A204.1 (cell line): ENCODE results near the gene CIRBP.

Source experiments
- FAIRE-seq: peaks from 2 replicates; lab custom pipeline; 2012; peaks lifted over from hg19 to GRCh38; lab: Jason Lieb, UNC

The CIRBP gene

DNA sequence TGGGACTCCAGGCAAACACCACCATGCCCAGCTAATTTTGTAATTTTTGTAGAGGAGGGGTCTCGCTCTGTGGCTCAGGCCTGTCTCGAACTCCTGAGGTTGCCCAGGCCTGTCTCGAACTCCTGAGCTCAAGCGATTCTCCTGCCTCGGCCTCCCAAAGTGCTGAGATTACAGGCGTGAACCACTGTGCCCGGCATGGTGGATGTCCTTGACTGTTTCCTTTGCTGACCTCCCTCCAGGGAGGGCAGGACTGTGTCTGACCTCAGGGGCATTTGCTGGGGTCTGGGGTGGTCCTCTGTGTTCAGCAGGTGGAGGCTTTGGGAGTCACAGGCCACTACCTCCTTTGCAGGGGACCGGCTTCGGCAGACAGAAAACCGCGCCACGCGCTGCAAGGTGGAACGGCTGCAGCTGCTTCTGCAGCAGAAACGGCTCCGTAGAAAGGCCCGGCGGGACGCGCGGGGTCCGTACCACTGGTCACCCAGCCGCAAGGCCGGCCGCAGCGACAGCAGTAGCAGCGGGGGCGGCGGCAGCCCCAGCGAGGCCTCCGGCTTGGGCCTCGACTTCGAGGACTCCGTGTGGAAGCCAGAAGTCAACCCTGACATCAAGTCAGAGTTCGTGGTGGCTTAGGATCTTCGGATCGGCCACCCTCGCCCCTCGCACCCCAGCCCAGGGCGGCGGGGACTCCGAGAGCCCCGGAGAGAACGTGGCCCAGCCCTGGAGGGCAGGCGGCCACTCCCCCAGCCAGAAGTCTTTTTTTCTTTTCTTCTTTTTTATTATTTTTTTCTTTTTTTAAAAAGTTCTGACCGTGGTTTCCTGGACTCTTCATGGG is 12.3 kb upstream of the CIRBP start:
- FAIRE-seq, result no peak

DNA sequence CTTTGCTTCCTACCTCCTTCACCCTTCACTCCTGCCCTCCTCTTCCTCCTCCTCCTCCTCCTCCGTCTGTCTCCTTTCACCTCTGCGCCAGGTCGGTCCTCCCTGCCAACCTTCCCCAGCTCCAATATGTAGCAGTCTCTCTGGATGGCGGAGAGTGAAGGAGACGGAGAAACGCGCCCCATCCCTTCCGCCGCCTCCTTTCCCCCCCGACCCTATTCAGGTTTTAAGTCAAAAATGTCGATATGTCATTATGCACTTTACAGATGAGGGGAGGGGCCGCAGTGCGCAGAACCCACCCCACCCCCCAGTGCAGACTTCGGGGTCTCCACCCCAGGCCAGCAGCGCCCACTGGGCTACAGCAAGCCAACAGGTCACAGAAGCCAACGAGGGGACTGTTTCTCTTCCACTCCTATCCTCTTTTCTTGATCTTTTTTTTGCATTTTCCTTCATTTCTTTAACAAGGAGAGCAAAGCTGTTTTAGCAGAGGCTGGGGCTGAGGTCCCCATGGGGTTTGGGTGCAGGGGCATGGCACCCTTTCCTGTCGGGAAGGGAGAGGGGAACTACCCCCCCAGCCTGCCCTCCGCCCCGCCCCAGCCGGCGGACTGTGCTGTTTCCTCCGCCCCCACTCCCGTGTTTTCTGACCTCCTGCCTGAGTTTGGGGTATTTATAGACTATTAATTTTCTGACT is 11.5 kb upstream of the CIRBP start:
- no peak for FAIRE-seq

DNA sequence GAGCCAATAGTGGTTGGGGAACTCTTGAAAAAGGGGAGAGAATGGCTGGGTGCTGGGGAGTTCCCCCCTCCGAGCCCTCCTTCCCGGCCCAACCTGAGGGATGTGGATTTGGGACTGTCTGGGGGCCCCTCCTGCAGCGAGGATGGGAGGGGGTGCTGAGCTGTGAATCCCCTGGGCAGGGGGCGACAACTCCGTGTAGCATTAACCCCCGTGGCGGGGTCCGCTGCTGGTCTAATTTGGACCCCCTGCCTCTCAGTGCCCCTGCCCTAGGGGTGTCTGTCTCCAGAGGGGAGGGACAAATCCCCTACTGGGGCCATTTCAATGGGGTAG is 11.0 kb upstream of the CIRBP start:
- no peak for FAIRE-seq

DNA sequence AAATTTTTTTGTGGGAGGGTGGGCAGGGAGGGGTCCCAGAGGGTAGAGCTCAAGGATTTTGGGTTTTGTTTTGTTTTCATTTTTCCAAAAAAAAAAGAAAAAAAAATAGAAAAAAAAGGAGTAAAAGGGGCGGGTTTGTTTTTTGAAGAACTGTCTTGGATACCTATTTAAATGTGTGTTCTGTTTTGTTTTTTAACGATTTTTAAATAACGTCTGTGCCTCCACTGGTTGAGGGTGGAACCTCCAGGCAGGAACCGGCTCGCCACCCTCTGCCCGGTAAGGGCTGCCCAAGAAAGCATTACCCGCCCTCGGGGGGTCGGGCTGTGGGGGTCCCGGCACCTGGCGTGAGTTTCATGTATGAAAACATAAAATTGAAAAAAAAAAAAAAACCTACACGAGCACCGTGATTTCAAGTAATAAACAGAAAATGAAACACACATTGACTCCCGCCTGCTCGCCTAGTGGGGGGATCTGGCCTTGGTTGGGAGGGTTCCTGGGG is 10.4 kb upstream of the CIRBP start:
- FAIRE-seq, result no peak

DNA sequence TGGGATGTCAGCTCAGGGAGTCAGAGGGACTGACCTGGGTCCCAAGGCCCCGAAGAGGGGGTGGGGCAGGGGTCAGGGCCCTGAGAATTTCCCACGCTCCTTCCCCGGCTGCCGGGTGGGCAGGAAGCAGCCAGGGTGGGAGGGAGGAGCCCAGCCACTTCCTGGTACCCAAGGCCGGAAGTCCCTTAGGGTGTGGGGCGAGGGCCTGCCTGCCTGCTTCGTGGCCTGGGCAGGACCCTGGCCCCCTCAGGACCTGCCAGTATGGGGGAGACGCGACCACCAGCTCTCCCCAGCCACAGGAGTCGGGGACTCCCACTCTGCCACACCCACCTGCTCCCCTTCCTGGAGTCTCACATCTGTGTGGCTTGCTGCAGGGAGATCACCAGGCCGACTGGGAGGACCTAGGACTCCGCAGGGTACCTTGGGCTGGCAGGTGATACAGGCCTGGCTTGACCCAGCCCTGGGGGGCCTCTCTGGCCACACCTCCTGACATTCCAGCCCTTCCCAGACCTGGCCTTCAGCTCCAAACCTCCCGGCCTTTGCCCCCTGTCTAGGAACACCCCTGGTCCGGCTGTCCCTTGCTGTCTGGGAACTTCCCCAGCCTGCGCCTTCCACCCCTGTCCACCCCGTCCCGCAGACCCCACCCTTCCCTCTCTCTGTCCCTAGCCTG is 9.8 kb upstream of the CIRBP start:
- FAIRE-seq, result no peak

DNA sequence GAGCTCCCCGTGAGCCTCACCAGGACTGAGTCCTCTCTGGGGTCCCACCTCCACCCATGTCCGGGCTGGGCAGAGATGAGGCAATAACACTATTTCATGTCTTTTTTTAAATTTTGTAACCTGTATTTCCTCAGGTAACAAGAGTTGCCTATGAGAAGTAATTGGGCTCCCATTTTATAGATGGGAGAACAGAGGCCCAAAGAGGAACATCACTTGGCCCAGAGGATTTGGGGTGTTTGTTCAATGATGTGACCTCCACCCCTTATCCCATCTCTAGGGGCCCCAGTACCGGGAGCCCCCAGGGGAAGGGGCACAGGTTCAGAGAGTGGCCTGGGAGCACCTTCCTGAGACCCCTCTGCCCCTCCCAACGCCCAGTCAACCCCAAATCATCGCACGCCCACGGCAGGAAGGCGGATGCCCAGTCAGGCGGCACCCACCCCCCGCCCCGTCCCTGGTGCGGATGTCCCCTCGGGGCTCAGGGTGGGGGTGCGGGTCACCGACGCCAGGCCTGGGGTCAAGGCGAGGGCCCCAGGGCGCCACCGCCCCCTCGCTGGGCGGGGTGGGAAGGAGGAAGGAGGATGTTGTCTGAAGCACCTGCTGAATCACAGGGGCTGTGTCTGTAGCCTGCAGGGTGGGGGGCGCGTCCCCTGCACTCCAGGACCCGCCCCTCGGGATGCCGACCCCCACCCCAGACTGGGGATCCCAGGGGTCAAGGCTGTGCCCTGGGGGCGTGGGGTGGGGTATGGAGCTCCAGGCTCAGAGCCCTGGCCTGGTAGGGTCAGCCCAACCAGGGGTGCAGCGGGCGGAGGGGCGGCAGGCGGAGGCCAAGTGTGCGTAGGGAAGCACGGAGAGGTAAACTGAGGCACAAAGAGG is 9.0 kb upstream of the CIRBP start:
- no peak for FAIRE-seq

DNA sequence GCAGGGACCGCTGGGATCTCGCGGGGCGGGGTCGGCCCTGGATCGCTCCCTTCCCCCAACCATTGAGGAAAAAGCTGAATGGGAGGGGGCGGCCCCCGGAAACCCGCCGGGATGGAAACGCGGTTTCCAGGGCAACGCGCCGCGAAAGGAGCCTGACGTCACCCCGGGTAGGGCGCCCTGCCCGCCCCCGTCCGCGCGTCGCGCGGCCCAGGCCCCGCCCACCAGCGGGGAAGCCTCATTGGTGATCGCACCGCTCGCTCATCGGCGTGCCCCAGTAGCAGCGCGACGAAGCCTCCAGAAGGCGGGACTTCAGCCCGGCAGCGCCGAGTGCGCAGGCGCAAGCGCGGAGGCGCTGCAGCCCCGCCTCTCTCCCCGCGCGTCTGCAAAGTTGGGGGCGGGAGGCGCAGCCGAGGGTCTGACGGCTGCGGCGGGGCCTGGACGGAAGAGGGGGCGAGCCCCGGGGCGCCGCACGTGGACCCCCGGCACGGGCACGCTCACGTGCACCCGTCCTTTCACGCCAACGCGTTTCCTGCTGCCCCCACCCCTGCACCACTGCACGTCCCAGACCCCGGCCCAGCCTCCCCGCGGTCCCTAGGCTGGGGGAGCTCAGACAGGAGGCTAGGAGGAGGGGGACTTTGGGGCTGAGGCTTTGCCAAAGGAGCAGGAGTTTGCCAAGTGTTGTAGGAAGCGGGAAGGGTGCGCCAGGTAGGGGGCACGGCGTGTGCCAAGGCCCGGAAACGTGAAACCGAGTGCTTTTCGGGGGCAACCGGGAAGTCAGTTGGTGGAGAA is 8.2 kb upstream of the CIRBP start:
- FAIRE-seq, result no peak

DNA sequence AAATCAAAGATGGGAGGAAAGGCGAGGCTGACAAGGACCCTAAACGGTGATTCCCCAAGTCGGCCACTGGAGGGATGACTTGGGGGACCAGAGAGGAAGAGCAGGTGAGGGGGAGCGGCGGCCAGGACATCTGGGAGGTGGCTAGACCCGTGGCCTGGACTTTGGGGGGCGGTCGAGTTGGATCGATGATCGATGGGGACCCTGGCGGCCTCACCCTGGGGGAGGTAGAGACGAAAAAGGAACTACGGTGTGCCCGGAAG is 7.7 kb upstream of the CIRBP start:
- FAIRE-seq, result no peak

DNA sequence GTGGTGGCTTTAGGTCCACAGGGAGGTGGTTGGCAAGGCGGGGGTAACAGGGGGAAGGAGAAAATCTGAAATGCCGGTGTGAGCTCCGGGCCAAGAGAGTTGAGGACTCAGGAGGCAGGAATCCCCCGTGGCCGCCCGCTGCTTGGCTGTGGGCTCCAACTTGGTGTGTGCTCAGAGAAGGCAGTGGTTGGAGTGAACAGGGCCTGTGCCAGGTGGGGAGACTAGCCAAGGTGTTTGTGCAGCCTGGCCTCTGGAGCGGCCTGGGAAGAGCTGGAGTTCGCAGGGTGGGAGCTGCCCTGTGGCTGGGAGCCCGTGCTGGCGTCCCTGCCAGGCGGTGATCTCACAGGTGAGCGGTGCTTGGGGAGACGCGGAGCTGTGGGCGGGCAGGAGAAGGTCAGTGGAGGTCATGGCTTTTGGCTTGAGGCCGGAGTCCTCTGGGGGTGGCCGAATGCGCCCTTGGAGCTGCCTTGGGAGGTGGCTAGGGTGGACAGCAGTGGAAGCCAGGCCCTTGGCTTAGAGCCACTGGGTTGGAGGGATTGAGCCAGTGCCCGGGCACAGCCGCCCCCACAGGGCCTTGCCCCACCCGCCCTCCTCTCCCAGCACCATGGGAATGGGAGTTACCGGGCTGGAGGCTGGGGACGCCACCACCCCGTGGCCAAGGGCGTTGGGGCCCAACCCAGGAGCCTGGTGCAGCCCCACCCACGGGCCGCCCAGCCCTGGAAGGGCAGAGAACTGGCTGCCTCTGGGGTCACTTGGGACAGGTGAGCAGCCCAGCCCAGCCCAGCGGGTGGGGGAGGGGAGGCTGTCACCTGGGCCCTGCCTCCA is 7.1 kb upstream of the CIRBP start:
- no peak for FAIRE-seq

DNA sequence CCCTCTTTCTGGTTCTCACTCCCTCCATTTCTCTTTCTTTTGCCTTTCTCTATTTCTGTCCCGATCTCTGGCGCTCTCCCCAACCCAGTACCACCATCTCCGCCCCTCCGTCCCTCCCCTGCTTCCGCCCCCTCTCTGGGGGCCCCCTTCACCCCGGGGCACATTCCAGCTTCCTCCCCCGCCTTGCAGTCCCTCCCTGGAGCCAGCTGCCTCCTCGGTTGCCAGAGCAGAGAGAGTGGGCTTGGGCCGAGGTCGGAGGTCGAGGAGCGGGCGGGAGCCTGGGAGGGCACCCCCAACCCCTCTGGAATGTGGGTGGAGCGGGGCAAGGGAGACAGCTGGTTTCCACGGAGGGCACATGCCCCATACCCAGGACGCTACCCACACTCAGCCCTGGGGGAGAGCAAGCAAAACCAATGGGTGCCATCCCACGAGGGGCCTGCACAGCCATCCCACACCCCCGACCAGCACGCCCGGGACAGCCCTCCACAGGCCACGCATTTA is 6.5 kb upstream of the CIRBP start:
- FAIRE-seq, result no peak

DNA sequence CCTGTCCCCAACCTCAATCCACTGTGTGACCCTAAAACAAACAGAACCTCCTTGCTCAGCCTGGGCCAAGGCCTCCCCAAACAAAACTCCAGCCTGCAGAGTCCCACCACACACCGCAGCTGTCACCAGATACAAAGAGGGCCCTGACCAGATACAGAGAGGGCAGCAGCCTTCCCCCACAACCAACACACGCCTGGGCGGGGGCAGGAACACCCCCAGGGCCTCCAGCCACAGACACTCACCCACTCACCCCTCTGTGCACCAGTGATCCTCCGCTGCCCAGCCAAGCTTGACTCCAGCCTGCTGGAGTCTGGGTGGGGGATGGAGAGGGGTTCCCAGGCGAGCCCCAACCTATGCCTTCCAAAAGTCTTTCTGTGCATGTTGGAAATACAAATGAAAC is 5.9 kb upstream of the CIRBP start:
- FAIRE-seq, result no peak

DNA sequence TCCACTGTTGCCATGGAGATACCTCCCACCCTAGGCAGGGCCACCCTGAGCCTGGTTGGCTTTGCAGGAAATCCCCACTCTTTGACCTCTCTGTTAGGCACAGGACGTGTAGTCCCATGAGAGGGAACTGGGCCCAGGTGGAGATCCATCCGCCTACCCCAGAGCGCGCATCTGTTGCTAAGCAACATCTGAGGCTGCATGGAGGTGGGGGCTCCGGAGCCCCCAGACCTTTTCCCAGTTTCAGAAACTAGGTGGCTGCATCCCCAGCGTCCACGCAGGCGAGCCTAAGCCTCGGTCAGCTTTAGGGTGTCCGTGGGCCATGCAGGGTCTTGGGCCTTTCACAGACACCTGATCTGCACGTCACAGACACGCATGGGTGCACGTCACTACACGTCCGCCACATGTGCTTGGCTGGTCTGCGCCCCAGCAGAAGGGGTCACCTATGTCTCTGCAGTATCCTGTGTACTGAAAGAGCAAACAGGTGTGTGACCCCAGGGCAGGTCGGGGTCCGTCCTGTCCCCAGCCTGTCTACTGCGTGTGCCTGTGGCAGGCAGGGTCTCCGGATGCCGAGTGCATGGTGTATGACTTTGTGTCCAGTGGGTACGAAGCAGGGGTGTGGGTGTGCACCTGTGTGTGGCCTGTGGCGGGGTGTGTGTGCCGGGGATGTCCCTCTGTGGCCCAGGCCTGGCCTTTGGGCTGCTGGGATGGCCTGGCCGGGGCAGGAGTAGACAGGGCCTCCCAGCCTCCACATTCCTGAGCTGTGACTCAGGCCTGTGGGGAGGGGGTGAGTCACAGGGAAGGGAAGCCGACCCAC is 4.1 kb upstream of the CIRBP start:
- no peak for FAIRE-seq

DNA sequence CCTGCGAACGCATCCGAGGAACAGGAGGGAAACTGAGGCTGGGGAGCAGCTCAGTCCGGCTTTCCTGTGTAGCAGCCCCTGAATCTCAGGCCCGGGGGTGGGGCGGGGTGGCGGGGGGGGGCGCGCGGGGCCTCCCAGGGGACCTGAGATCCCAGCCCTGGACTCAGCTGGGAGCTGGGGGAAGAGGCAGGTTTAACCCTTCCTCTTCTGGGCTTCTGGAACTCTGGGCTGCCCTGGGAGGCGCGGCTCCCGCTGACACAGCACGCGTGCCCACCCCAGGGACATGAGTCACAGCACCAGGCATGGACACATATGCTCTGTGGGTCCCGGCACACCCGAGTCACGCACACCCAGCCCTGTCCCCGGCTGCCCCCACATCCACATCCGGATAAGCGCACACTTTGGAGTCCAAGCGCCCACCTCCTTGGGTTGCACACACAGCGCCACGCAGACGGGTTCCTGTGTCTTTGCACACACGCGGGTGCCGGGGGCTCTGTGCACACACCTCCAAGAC is 3.5 kb upstream of the CIRBP start:
- FAIRE-seq, result no peak

DNA sequence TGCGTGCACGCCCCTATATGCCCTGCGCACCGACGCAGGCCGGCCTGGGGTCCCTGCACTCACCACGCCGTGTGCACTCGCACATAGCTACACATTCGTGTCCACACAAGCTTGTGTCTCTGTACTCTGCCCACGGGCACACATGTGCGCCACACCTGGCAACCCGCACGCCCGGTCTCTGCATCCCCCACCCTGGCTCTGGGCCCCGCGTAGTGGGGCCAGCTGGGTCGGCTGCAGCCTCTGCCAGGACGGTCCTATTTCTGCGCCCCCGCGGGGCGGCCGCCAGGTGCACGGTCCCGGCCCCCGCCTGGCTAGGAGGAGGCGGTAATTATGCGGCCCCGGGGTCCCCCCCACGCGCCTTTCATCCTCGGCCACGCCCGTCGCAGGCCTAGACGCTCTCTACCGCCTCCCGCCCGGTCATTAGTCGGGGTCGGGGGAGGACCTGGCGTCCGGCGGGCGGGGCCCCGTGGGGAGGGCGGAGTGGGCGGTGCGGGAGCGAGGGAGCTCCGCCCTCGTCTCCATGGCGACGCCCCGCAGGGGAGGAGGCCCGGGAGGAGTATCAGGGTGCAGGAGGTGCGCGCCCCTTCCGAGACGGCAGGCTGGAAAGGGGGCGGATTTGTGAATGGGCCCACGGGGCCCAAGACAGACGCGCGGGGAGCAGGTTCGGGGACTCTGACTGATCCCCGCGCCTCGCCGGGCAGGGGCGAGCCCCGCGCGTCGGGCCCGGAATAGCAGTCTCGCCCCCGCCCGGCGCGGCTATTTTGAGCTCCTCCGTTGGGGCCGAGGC is 2.8 kb upstream of the CIRBP start:
- no peak for FAIRE-seq

DNA sequence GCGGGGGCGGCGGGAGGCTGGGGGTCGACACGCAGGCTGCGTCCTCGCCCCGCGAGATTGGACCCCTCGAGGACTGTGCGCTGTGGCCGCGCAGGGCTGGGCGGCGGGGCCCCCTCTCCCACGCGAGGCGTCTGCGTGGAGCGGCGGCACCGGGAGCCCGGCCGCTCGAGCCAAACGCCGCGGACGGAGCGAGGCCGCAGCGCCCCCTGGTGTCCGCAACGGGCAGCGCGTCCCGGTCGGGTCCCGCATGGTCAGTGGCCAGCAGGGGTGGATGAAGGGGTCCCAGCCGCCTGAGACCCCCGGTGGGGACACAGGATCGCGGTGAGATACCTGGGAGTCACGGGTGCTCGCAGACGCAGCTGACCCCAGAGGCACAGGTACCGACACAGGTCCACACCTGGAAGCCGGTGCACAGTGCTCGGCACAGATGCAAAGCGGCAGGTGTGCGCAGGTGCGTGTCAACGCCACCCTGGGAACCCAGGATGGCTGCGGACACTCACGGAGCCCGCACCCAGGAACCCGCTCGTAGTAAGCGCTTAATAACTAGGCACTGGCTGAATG is 2.1 kb upstream of the CIRBP start:
- no peak for FAIRE-seq

DNA sequence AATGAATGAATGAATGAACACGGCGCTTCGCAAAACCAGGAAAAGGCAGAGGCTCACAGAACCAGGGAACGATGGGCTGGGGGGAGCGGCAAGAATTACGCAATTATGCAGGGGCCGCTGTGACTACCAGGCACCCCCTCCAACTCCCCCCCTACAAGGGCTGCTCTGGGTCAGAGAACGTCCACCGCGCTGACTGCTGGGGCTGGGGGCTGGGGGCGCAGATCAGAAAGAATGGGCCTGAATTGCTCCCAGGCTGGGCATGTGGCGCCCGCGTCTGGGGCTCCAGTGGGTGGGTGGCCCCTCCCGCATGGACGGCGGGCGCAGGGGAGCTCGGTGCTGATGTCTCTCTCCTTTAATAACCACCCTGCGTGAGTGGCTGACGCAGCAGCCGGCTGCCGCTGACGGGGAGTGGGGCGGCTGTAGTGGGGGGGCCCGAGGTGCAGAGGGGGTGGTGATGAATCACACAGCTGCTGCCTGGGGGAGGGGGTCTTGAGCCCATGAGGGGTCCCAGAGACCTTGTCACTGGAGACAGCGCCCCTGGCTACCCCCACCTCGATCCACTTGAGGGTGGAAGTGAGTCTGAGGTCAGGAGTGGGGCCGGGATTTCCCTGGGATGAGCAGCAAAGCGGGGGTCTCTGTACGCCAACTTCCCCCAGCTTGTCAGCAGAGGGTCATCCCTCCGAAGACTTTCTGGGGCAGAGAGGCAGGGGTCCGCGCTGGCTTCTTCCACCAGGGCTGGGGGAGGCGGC is 1.5 kb upstream of the CIRBP start:
- no peak for FAIRE-seq

DNA sequence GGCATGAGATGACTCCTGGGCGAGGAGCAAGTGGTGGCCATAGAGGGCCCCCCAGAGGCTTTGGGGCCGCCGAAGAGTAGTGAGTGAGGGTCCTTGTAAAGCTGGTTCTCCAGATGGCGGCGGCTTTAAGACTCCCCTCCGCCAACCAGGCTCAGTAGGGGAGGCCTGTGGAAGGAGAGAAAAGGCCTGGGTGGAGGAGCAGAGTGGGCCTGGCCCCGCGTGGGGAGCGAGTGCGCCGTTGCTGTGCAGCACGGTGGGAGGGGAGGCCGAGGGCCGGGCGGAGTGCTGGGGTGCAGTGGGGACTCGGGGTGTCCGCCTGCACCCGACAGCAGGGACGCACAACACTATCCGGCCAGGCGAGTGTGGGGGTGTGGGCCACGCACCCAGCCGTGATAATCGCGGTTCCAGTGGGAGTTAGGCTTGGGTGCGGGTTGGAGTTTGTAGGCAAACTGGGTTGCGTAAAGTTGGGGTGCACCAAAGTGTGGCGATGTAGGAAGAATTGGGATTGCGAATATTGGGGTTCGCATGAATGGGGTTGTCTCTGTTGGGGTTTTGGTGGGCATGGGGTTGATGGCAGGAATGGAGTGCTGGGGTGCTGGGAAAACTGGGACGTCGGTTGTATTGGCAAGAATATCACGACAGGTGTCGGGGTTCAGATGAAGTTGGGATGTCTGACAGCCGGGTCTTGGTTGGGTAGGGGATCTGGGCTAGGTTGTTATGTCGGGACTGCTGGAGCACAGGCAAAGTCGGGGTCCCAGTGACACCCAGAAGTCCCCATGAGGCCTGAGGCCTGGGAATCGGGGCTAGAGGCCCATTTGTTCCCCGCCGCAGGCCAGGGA is 687 bp upstream of the CIRBP start:
- FAIRE-seq, result no peak
